Astrocyte (in vitro differentiated cells and primary cell): ENCODE data around the gene INTS7.

Experiments
- CTCF ChIP-seq: IDR thresholded peaks from 2 replicates; pipeline ENCODE4 v1.5.1; 2011; ENCODE audit warnings: low read depth, mild to moderate bottlenecking, inconsistent platforms, low read length, moderate library complexity; ENCODE audit not compliant: insufficient read depth
- EZH2 ChIP-seq: IDR thresholded peaks from 2 replicates; pipeline ENCODE4 v1.6.1; 2012; ENCODE audit warnings: mild to moderate bottlenecking, low read length, inconsistent platforms; ENCODE audit not compliant: insufficient read depth

DNA sequence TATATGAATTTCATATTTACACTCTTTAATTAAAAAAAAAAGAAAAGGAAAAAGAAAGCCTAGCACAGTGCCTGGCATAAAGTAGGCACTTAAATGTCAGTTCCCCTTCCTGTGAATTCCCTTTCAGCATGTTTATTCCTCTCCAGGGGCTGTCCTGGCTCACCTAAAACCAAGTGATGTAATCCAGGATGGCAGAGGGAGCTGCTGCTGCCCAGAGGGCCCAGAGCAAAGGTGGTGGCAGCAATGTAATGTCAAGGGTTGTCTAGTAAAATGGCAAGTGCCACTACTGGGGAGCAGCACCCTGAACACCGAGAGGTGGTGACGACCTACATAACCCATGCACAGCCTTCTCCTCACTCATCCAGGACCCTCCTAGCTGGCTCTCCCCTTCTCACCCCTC, 126.4 kb downstream of the INTS7 start:
- no peak for TF ChIP-seq CTCF
- TF ChIP-seq EZH2, result no peak
